Measurements from ENCODE around the gene MLYCD. TPM values are rescaled to one million over a fixed set of nuclear protein-coding genes. Genes with fewer than 3 reads are reported as not detected.

The MLYCD gene
- total RNA-seq, 3 donors from 2014 or later, result 9.0 to 13.9 (median 12.2) TPM

DNA sequence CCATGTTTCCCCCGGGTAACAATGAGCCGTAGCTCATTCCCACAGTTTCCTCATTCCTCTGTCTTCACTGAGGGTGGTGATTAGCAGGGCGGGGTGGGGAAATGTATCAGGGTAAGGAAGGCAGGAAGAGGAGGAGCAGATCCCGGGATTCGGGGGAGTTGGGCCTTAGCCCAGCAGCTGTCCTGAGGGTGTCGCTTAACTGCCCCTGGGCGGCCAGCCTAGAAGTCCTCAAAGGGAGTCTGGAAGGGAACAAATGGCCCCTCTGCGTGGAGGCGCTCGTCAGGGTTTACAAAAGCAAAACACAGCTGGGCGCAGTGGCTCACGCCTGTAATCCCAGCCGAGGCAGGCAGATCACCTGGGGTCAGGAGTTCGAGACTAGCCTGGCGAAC is 14.3 kb downstream of the MLYCD start:
- no peaks in the 10 kb centered on the region for H3K4me1 ChIP-seq (ENCODE audit: low read depth)
- DNase-seq (no peak), ATAC-seq (peak; percentile 53)
- intact Hi-C loops (cut with DNase I, micrococcal nuclease), result no loop called here
- no peaks in the 10 kb centered on the region for H3K9me3 ChIP-seq
- TF ChIP-seq CTCF (IDR thresholded peaks at IDR 0.05), result no peak
- H3K4me3 ChIP-seq, result no peak overlapping the region
- no peaks in the 10 kb centered on the region for H3K36me3 ChIP-seq (ENCODE audit: low read depth)

DNA sequence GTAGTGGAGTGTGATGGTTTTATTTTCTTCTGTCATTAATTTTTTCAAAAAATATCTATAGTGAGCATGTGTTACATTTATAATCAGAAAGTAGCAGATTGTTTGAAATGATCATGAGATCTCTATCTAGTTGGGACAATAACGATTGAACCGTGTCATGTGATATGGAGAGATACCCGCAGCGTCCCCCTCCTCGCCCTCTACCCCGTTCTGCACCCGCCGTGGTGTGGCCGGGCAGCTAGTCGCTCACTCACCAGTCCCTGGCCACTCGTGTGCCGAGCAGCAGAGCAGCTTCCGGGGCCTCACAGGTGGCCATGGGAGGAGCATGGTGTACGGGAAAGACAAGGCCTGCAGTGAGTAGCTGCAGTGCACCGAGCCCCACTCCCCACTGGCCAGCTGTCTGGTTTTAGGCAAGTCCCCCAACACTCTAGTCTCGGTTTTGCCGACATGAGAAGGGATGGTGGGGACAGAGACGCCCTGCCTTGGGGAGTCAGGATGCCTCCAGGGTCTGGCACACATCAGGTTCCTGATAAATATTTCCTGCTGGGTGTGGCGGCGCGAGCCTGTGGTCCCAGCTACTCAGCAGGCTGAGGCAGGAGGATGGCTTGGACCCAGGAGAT is 15.3 kb downstream of the MLYCD start:
- intact Hi-C loops (cut with DNase I, micrococcal nuclease), result no loop called here
- Histone ChIP-seq H3K9me3 (no peaks in the 10 kb centered on the region), H3K36me3 (ENCODE audit: low read depth) (no peaks in the 10 kb centered on the region), H3K4me3 (no peak overlapping the region), H3K4me1 (ENCODE audit: low read depth) (no peaks in the 10 kb centered on the region)
- DNase-seq (no peak), ATAC-seq (no peak)
- no peak for TF ChIP-seq CTCF (IDR thresholded peaks at IDR 0.05)

GRCh38 chr16:83915081-83915480 is 16.2 kb downstream of the MLYCD start:
- no peak for DNase-seq
- no peaks in the 10 kb centered on the region for H3K4me1 ChIP-seq (ENCODE audit: low read depth)

DNA sequence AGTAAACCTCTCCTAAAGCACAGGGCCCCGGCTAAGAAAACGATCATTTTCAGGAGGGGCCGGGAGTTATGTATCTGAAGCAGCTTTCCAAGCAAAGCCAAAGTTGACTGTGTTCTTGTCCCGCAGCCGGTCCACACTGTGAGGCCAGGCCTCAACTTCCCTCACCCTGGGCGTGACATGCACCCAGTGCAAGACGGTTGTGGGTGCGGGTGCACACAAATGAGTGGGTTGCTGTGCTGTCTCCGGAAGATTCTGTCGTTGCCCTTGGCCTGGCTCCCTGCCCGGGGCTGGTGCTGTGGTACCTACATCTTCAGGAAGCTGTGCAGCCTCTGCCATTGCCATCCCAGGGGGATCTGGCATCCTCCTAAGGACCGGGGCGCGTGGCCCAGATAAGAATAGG is 16.6 kb downstream of the MLYCD start:
- Histone ChIP-seq H3K9me3 (no peaks in the 10 kb centered on the region), H3K36me3 (ENCODE audit: low read depth) (no peaks in the 10 kb centered on the region), H3K4me1 (ENCODE audit: low read depth) (no peaks in the 10 kb centered on the region), H3K4me3 (no peak overlapping the region)
- intact Hi-C loops (cut with DNase I, micrococcal nuclease), result no loop called here
- no peak for DNase-seq
- no peak for TF ChIP-seq CTCF (IDR thresholded peaks at IDR 0.05)
- no peak for ATAC-seq

More at GRCh38 chr16:83915081-83915480, 16.2 kb downstream of the MLYCD start:
- no peaks in the 10 kb centered on the region for H3K36me3 ChIP-seq (ENCODE audit: low read depth)
- H3K4me3 ChIP-seq, result no peak overlapping the region
- TF ChIP-seq CTCF (IDR thresholded peaks at IDR 0.05), result no peak
- no peak for ATAC-seq
- no peaks in the 10 kb centered on the region for H3K9me3 ChIP-seq
- intact Hi-C loops (cut with DNase I, micrococcal nuclease), result no loop called here

DNA sequence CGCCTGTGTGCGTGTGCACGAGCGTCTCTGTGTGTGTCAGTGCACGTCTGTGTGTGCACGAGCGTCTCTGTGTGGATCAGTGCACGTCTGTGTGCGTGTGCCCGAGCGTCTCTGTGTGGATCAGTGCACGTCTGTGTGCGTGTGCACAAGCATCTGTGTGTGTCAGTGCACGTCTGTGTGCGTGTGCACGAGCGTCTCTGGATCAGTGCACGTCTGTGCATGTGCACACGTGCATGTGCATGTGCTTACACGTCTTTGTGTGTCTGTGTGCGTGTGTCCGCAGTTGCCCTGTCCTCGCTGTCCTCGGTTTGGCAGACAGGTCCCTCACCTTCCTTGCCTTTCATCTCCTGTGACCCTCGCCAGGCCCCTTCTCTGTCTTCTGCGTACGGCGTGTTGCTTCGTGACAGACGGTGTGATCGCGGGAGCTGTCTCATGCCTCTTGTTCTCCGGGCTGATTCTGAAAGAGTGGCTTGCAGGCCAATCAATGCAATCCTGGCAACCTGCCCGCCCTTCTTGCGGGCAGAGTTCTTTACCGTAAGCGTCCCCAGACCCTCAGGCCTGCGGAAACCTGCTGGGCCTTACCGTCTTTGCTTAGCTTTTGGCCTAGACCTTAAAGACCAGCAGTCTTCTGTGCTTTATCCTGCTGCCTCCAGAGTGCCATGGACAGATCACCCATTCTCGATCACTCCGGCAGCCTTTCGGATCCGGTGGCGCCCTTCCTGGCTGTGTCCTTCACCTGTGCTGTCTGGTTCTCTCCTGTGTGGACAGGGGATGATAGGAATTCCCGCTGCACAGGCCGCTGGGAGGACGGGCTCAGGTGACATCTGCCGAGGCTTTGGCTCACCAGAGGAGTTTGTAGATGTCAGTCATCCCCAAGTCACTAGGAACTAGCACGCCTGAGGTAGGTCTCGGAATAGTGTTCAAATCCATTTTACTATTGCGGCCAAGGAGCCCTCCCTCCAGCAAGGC is 18.5 kb downstream of the MLYCD start:
- intact Hi-C loops (cut with DNase I, micrococcal nuclease), result no loop called here
- ATAC-seq (no peak), DNase-seq (no peak)
- no peak for TF ChIP-seq CTCF (IDR thresholded peaks at IDR 0.05)
- no peaks in the 10 kb centered on the region for H3K36me3 ChIP-seq (ENCODE audit: low read depth)
- no peak overlapping the region for H3K4me3 ChIP-seq
- H3K9me3 ChIP-seq, result no peaks in the 10 kb centered on the region
- H3K4me1 ChIP-seq (ENCODE audit: low read depth), result no peaks in the 10 kb centered on the region

All from mucosa of descending colon (tissue), 3 donors.